GM18909 (cell line): ENCODE results near the gene ACSM6.

Experiments used
- ATAC-seq: cut with Tn5 transposase; IDR thresholded peaks from one replicate; pipeline ENCODE4 v1.9.1; 2021; ENCODE audit warnings: mild to moderate bottlenecking; ENCODE audit not compliant: unreplicated experiment, poor library complexity

The ACSM6 gene

GRCh38 chr10:95264227-95265051 lies 70.4 kb downstream of the ACSM6 start:
- no peak for ATAC-seq

- no peak for ATAC-seq
Observed at GRCh38 chr10:95265572-95265971, 71.5 kb downstream of the ACSM6 start.

- peak; percentile 93 for ATAC-seq
Observed at GRCh38 chr10:95266674-95267095, 72.6 kb downstream of the ACSM6 start.

GRCh38 chr10:95267251-95267650 lies 73.2 kb downstream of the ACSM6 start:
- ATAC-seq: no peak

GRCh38 chr10:95268438-95268837 lies 74.4 kb downstream of the ACSM6 start:
- ATAC-seq: no peak

GRCh38 chr10:95273393-95274312 lies 79.6 kb downstream of the ACSM6 start:
- no peak for ATAC-seq

GRCh38 chr10:95275726-95276366 lies 81.8 kb downstream of the ACSM6 start:
- no peak for ATAC-seq

- no peak for ATAC-seq
Observed at GRCh38 chr10:95276367-95277200, 82.5 kb downstream of the ACSM6 start.

GRCh38 chr10:95277201-95277570 lies 83.1 kb downstream of the ACSM6 start:
- ATAC-seq: no peak

- no peak for ATAC-seq
Observed at GRCh38 chr10:95277614-95278013, 83.6 kb downstream of the ACSM6 start.
